ENCODE data around the gene MEX3D. TPM values are rescaled to one million over a fixed set of nuclear protein-coding genes. Genes with fewer than 3 reads are reported as not detected.

MEX3D gene
- total RNA-seq (1 to 10 TPM; 2.1 to 7.7 (median 6.2) TPM), total RNA-seq (1.9 to 18.3 (median 6.0) reads per million in 29 experiments)
- total RNA-seq (2013) = 2.0 TPM

- CTCF ChIA-PET = no interaction called here
- H3K27ac ChIP-seq (ENCODE audit: low read length) = no peak within 1 kb of the TSS
- Mint-ChIP-seq H3K4me1 (peaks cover 0 to 12% (median 2%) of the 10 kb centered on the region in 3 donors), H3K27me3 (peaks cover 3 to 5% of the 10 kb centered on the region in 2 donors), H3K4me3 (peak within 1 kb of the TSS; percentile 28 to 60 (median 51)), H3K36me3 (no peaks in the 10 kb centered on the region), H3K27ac (no peak within 1 kb of the TSS), H3K9me3 (no peaks in the 10 kb centered on the region)
- no peaks in the 10 kb centered on the region for H3K9me3 ChIP-seq
- H3K4me1 ChIP-seq (ENCODE audit: control insufficient read depth in 1 of 2, extremely low read depth in 1 of 2, insufficient read depth in 2 of 2, low read length in 2 of 2) = peaks cover 4 to 15% of the 10 kb centered on the region in 2 experiments
- DNase-seq (peak; percentile 60 to 94 (median 77)), ATAC-seq (replicated peaks in 1 of 4) (peak; percentile 93 to 96 (median 95))
- H3K36me3 ChIP-seq (ENCODE audit: control insufficient read depth in 2 of 2, extremely low read depth in 1 of 2, insufficient read depth in 1 of 2, low read length in 1 of 2) = no peaks in the 10 kb centered on the region
- H3K27me3 ChIP-seq (replicated peaks in 1 of 2; ENCODE audit: control insufficient read depth in 2 of 2, extremely low read depth in 1 of 2, insufficient read depth in 2 of 2, low read length in 1 of 2) = peaks cover 0 to 21% of the 10 kb centered on the region in 2 experiments
- H3K4me3 ChIP-seq (ENCODE audit: control insufficient read depth in 1 of 2, extremely low read depth in 1 of 2, low read length in 1 of 2) = peak within 1 kb of the TSS in 1 of 2 donors; percentile 33
- whole genome bisulfite sequencing (ENCODE audit: insufficient coverage) = 9% methylated on average over 62 of the region's 63 CpGs
- POLR2A ChIA-PET = interaction anchor here in 1 of 2 donors (0.5 kb wide), 1 partner anchor 25 kb away, joined by 3 read pairs; no protein-coding TSS in a partner anchor
These were observed at the start of gene MEX3D for GRCh38 chr19:1568320-1569019. TSS of gene MEX3D (minus strand) at chr19:1568325. CDS start at chr19:1568058, 267 bp downstream.

- Histone ChIP-seq H3K4me1 (ENCODE audit: control insufficient read depth in 1 of 2, extremely low read depth in 1 of 2, insufficient read depth in 2 of 2, low read length in 2 of 2) (peaks cover 3 to 17% of the 10 kb centered on the region in 2 experiments), H3K36me3 (ENCODE audit: control insufficient read depth in 2 of 2, extremely low read depth in 1 of 2, insufficient read depth in 1 of 2, low read length in 1 of 2) (peaks cover 40 to 54% of the 10 kb centered on the region in 2 donors), H3K27ac (ENCODE audit: low read length) (no peak overlapping the region)
These were observed 48.8 kb upstream of the MEX3D start for GRCh38 chr19:1616875-1617274.

GRCh38 chr19:1616396-1616795 lies 48.3 kb upstream of the MEX3D start:
- Histone ChIP-seq H3K4me1 (ENCODE audit: control insufficient read depth in 1 of 2, extremely low read depth in 1 of 2, insufficient read depth in 2 of 2, low read length in 2 of 2) (peaks cover 3 to 21% of the 10 kb centered on the region in 2 experiments), H3K27ac (ENCODE audit: low read length) (no peak overlapping the region), H3K9me3 (no peaks in the 10 kb centered on the region), H3K36me3 (ENCODE audit: control insufficient read depth in 2 of 2, extremely low read depth in 1 of 2, insufficient read depth in 1 of 2, low read length in 1 of 2) (peaks cover 40 to 54% of the 10 kb centered on the region in 2 donors), H3K4me3 (ENCODE audit: control insufficient read depth in 1 of 2, extremely low read depth in 1 of 2, low read length in 1 of 2) (no peak overlapping the region), H3K27me3 (replicated peaks in 1 of 2; ENCODE audit: control insufficient read depth in 2 of 2, extremely low read depth in 1 of 2, insufficient read depth in 2 of 2, low read length in 1 of 2) (no peaks in the 10 kb centered on the region)
- POLR2A ChIA-PET = no interaction called here
- ATAC-seq (replicated peaks in 1 of 4) (no peak), DNase-seq (no peak)
- peaks cover 19 to 21% (median 20%) of the 10 kb centered on the region in 3 donors for H3K4me1 Mint-ChIP-seq
- WGBS (ENCODE audit: insufficient coverage) = 100% methylated on average over 1 of the region's 8 CpGs
- H3K4me3 Mint-ChIP-seq = no peak overlapping the region
- peak overlapping the region; percentile 9 to 73 for H3K27ac Mint-ChIP-seq
- H3K27me3 Mint-ChIP-seq = no peaks in the 10 kb centered on the region
- H3K9me3 Mint-ChIP-seq = no peaks in the 10 kb centered on the region
- peaks cover 31% of the 10 kb centered on the region for H3K36me3 Mint-ChIP-seq
- CTCF ChIA-PET = no interaction called here

More at GRCh38 chr19:1616875-1617274, 48.8 kb upstream of the MEX3D start:
- Mint-ChIP-seq H3K36me3 (peaks cover 30% of the 10 kb centered on the region), H3K27ac (peak overlapping the region; percentile 9 to 73), H3K27me3 (no peaks in the 10 kb centered on the region), H3K4me3 (no peak overlapping the region), H3K4me1 (peaks cover 19 to 21% (median 20%) of the 10 kb centered on the region in 3 donors), H3K9me3 (no peaks in the 10 kb centered on the region)
- DNase-seq (no peak), ATAC-seq (replicated peaks in 1 of 4) (peak in 1 of 4 experiments; percentile 30)
- Histone ChIP-seq H3K27me3 (replicated peaks in 1 of 2; ENCODE audit: control insufficient read depth in 2 of 2, extremely low read depth in 1 of 2, insufficient read depth in 2 of 2, low read length in 1 of 2) (no peaks in the 10 kb centered on the region), H3K4me3 (ENCODE audit: control insufficient read depth in 1 of 2, extremely low read depth in 1 of 2, low read length in 1 of 2) (no peak overlapping the region), H3K9me3 (no peaks in the 10 kb centered on the region)
- POLR2A ChIA-PET = no interaction called here
- 33% methylated on average over 3 of the region's 4 CpGs for WGBS (ENCODE audit: insufficient coverage)
- CTCF ChIA-PET = no interaction called here

- Mint-ChIP-seq H3K4me1 (peaks cover 21 to 29% (median 26%) of the 10 kb centered on the region in 3 donors), H3K4me3 (no peak overlapping the region), H3K36me3 (peaks cover 34% of the 10 kb centered on the region), H3K27ac (no peak overlapping the region), H3K9me3 (no peaks in the 10 kb centered on the region), H3K27me3 (no peaks in the 10 kb centered on the region)
- CTCF ChIA-PET = no interaction called here
- Histone ChIP-seq H3K4me1 (ENCODE audit: control insufficient read depth in 1 of 2, extremely low read depth in 1 of 2, insufficient read depth in 2 of 2, low read length in 2 of 2) (peaks cover 3 to 29% of the 10 kb centered on the region in 2 experiments), H3K9me3 (no peaks in the 10 kb centered on the region), H3K27me3 (replicated peaks in 1 of 2; ENCODE audit: control insufficient read depth in 2 of 2, extremely low read depth in 1 of 2, insufficient read depth in 2 of 2, low read length in 1 of 2) (no peaks in the 10 kb centered on the region), H3K4me3 (ENCODE audit: control insufficient read depth in 1 of 2, extremely low read depth in 1 of 2, low read length in 1 of 2) (no peak overlapping the region), H3K36me3 (ENCODE audit: control insufficient read depth in 2 of 2, extremely low read depth in 1 of 2, insufficient read depth in 1 of 2, low read length in 1 of 2) (peaks cover 40 to 50% of the 10 kb centered on the region in 2 donors), H3K27ac (ENCODE audit: low read length) (no peak overlapping the region)
- WGBS (ENCODE audit: insufficient coverage) = 95% methylated on average over 36 of the region's 41 CpGs
- no peak for DNase-seq
- POLR2A ChIA-PET = no interaction called here
- no peak for ATAC-seq (replicated peaks in 1 of 4)
These were observed 47.1 kb upstream of the MEX3D start for GRCh38 chr19:1615156-1615765.

GRCh38 chr19:1613808-1614570 lies 45.9 kb upstream of the MEX3D start:
- POLR2A ChIA-PET = no interaction called here
- H3K27me3 Mint-ChIP-seq = no peaks in the 10 kb centered on the region

DNA sequence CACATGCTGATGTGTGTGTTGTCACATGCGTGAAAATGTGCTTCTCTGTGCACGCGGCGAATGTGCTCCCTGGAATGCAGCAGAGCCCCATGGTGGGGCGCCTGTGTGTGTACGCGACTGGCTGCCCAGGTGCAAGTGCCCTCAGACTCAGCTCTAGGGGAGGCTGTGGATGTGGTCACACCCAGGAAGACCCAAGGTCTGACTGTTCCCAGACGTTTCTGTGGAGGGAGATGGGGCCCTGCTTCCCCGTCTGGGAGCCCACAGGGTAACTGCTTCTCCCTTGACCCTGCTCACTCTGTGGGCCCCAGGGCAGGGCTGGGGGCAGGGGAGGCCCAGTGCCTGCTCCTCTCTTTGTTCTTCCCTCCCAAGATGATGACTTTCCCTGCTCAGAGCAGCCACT lies 45.0 kb upstream of the MEX3D start:
- H3K4me3 Mint-ChIP-seq = no peak overlapping the region
- Histone ChIP-seq H3K36me3 (ENCODE audit: control insufficient read depth in 2 of 2, extremely low read depth in 1 of 2, insufficient read depth in 1 of 2, low read length in 1 of 2) (peaks cover 36 to 39% of the 10 kb centered on the region in 2 donors), H3K9me3 (no peaks in the 10 kb centered on the region), H3K27me3 (replicated peaks in 1 of 2; ENCODE audit: control insufficient read depth in 2 of 2, extremely low read depth in 1 of 2, insufficient read depth in 2 of 2, low read length in 1 of 2) (no peaks in the 10 kb centered on the region), H3K27ac (ENCODE audit: low read length) (no peak overlapping the region), H3K4me3 (ENCODE audit: control insufficient read depth in 1 of 2, extremely low read depth in 1 of 2, low read length in 1 of 2) (no peak overlapping the region), H3K4me1 (ENCODE audit: control insufficient read depth in 1 of 2, extremely low read depth in 1 of 2, insufficient read depth in 2 of 2, low read length in 2 of 2) (peaks cover 15 to 48% of the 10 kb centered on the region in 2 experiments)
- no peaks in the 10 kb centered on the region for H3K27me3 Mint-ChIP-seq
- no peak for DNase-seq
- ChIA-PET CTCF (no interaction called here), POLR2A (no interaction called here)
- 65% methylated on average over 6 of the region's 9 CpGs for WGBS (ENCODE audit: insufficient coverage)
- peaks cover 28% of the 10 kb centered on the region for H3K36me3 Mint-ChIP-seq
- no peak for ATAC-seq (replicated peaks in 1 of 4)
- H3K9me3 Mint-ChIP-seq = no peaks in the 10 kb centered on the region
- H3K4me1 Mint-ChIP-seq = peaks cover 31 to 42% (median 36%) of the 10 kb centered on the region in 3 donors
- no peak overlapping the region for H3K27ac Mint-ChIP-seq

More at GRCh38 chr19:1613808-1614570, 45.9 kb upstream of the MEX3D start:
- no peak overlapping the region for H3K4me3 ChIP-seq (ENCODE audit: control insufficient read depth in 1 of 2, extremely low read depth in 1 of 2, low read length in 1 of 2)
- Mint-ChIP-seq H3K36me3 (peaks cover 34% of the 10 kb centered on the region), H3K4me3 (no peak overlapping the region), H3K9me3 (no peaks in the 10 kb centered on the region), H3K4me1 (peaks cover 29 to 39% (median 34%) of the 10 kb centered on the region in 3 donors), H3K27ac (no peak overlapping the region)
- CTCF ChIA-PET = no interaction called here
- H3K27me3 ChIP-seq (replicated peaks in 1 of 2; ENCODE audit: control insufficient read depth in 2 of 2, extremely low read depth in 1 of 2, insufficient read depth in 2 of 2, low read length in 1 of 2) = no peaks in the 10 kb centered on the region
- H3K27ac ChIP-seq (ENCODE audit: low read length) = no peak overlapping the region
- 97% methylated on average over 23 of the region's 32 CpGs for WGBS (ENCODE audit: insufficient coverage)
- H3K9me3 ChIP-seq = no peaks in the 10 kb centered on the region
- no peak for ATAC-seq (replicated peaks in 1 of 4)
- peaks cover 40 to 44% of the 10 kb centered on the region in 2 donors for H3K36me3 ChIP-seq (ENCODE audit: control insufficient read depth in 2 of 2, extremely low read depth in 1 of 2, insufficient read depth in 1 of 2, low read length in 1 of 2)
- peaks cover 10 to 41% of the 10 kb centered on the region in 2 experiments for H3K4me1 ChIP-seq (ENCODE audit: control insufficient read depth in 1 of 2, extremely low read depth in 1 of 2, insufficient read depth in 2 of 2, low read length in 2 of 2)
- no peak for DNase-seq

All from T-cell (primary cell).